HG03521 (cell line): Measurements from ENCODE around the gene PARP4.
"Not testable (repeated sequence)": the region's sequence is repeated elsewhere in the genome, so short reads cannot be mapped to it uniquely, and the experiment has no call there.

ENCODE experiments used
- ATAC-seq: cut with Tn5 transposase; IDR thresholded peaks from one replicate; pipeline ENCODE4 v1.9.1; 2021; ENCODE audit warnings: mild to moderate bottlenecking, moderate library complexity; ENCODE audit not compliant: unreplicated experiment

PARP4 gene

DNA sequence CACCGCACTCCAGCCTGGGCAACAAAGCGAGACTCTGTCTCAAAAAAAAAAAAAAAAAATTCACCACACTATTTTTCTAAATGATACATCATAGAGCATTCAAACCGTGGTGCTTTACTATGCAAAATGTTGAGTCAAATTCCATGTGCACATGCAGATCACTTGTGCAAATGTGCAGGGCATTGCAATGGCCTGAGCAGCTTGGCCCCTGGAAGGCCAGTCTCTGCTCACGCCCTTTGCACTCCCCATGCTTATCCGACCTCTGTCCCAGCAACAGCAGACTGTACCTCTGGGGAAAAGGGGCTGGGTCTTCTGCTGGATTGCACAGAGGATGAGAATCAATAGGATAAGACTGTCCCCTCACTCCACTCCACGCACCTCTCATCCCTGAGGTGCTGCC is 58.5 kb downstream of the PARP4 start:
- ATAC-seq = no peak

DNA sequence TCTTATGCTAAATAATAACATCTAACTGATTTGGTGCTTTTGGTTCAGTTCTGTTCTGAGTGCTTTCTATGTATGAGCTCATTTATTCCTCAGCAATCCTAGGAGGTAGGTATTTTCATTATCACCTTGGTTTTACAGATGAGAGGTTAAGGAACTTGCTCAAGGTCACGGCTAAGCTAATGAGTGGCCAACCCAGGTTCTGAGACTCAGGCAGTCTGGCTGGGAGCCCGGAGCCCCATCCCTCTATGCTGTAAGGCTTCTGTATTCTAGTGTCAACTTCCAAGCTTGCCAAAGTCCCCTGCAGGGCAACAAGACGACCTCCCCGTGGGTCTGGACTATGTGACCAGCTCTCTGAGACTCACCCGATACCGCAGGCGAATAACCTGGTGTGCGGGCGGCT is 60.5 kb downstream of the PARP4 start:
- no peak for ATAC-seq

DNA sequence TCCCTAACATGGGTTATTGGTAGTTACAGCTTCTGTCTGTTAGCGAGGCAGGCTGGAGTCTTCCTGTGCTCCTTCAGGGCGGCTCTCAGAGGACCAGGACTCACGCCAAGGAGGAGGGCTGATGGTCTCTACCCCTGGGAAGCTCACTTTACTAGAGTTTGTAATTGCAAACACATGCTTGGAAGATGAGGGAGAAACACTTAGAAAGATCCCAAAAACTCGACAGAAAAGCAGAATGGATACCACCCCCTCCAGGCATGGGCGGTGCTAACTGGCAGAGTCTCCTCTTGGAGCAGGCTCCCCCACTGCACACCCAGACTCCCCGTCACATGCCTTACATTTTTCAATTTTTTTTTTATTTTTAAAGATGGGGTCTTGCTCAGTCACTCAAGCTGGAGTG is 62.0 kb downstream of the PARP4 start:
- no peak for ATAC-seq

DNA sequence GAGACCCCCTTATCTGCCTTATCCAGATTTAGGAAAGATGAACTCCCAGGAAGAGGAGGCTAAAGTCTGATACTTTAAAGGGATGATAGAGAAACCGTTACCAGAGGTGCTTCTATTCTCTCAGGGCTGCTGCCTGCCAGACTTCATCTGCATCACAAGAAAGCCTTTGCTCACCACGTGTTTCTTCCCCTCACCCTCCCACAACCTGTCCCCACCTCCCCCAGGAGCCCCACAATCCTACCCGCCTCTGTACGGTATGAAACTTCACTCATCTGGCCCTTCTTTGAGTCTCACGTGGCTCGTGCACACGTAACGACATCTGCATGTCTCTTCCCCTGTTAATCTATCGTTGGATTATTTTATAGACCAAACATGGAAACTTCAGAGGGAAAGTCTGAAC is 67.7 kb downstream of the PARP4 start:
- not testable (repeated sequence) for ATAC-seq

DNA sequence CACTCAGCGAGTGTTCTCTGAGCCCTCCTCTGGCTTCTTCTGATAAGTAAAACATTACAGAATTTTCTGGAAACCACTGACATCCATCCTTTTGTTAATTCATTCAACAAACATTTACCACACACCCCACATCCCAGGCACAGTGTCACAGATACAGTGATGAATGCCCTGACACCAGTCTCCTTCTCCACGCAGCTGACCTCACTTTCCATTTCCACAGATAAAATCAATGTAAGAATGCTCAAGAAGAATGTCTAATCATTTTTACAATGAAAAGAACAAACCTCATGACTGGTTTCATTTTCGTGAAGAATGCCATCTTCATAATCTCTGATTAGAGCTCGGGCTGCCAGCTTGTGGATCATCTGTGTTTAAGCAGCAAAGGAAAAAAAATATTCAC is 69.2 kb downstream of the PARP4 start:
- ATAC-seq = no peak

DNA sequence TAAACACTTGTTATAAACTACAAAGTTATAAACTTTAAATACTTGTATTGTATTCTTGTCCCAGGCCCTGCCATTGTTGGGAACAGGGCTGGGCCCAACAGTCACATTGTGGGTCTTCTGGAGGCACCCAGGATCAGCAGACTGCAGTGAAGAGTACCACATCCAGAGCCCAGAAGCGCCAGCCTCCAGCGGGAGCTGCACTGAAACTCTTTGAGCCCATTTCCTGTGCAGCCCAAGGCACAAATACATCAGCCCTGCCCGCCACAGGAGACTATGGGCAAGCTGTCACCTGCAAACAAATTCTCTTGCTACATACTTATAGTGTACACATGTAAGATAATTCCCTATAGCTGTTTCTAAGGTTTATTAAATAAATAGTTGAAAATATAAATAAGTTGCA is 86.5 kb downstream of the PARP4 start:
- ATAC-seq = not testable (repeated sequence)

DNA sequence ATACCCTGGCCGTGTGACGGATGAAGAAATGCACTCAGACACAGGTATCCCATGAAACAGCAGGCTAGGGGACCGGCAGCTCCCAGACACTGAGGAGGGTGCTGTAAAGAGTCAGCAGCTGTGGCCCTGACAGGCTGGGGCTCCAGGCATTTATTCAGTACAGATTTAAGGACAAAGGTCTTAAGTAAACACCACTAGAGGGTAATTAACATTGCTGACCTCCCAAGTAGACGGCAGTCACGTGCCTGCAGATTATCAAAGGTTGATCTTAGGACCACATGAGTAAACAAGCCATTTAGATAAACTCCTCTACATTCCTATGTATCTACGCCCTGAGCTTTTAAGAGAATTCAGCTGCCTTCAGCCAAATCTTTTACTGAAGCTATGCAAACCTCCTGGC is 92.9 kb downstream of the PARP4 start:
- ATAC-seq = not testable (repeated sequence)

DNA sequence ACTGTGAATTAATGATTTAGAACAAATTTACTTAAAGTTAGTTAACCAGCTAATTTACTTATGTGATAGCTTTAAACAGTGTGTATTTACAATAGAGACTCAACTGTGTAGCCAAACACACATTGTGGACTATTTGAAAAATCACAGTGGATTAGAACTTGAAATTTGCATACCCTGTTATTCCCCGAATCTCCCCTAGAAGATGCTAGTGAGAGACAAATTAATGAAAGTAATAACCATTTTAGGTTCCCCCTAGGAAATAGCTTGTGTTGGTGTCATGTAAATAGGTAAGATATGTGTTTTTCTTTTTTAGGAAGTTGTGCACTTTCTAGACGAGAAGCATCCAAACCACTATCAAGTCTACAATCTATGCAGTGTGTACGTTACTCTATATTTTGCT is 104.7 kb downstream of the PARP4 start:
- ATAC-seq = no peak

DNA sequence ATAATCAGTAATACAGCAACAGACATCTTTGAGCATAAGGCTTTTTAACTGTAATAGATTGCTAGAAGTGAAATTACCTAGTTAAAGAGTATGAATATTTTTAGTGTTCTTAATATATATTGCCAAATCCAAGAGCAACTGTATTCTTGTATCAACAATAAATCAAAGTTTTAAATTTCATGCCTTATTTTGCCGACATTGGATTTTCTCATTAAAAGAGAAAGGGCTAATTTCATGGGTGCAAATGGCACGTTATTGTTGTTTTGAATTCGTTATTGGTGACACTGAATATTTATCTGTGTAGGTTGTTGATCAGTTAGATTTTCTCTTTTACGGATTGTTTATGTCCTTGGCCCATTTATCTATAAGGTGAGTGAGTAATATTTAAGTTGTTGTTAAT is 106.1 kb downstream of the PARP4 start:
- ATAC-seq = no peak

DNA sequence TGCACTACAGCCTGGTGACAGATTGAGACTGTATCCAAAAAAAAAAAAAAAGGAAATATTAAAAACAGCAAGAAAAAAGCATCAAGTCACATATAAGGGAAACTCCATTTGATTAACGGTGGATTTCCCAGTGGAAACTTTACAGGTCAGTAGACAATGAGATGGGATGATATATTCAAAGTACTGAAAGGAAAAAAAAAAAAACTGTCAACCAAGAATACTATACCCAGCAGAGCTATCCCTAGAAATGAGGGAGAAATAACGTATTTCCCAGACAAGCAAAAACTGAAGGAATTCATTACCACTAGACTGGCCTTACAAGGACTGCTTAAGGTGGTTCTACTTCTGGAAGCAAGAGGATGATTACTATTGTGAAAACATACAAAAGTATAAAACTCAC is 115.8 kb downstream of the PARP4 start:
- no peak for ATAC-seq

DNA sequence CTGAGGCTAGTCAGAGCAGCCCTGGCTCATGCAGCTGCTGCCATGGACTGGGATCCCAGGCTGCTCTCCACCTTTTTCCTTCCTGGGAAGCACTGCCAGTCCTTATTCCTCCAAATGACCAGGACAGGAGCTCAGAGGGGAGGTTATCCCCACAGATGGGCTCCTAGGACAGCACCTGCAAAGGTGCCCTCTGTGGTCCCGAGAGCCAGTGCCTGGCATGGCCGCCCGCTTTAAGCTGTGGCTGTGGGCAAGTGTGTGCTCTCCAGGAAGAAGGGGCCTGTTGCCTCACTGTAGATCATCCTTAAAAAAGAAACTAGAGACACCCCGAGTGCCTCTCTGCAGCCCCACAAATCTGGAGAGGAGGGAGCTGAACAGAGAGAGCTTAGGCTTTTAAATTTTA is 119.6 kb downstream of the PARP4 start:
- ATAC-seq = no peak

DNA sequence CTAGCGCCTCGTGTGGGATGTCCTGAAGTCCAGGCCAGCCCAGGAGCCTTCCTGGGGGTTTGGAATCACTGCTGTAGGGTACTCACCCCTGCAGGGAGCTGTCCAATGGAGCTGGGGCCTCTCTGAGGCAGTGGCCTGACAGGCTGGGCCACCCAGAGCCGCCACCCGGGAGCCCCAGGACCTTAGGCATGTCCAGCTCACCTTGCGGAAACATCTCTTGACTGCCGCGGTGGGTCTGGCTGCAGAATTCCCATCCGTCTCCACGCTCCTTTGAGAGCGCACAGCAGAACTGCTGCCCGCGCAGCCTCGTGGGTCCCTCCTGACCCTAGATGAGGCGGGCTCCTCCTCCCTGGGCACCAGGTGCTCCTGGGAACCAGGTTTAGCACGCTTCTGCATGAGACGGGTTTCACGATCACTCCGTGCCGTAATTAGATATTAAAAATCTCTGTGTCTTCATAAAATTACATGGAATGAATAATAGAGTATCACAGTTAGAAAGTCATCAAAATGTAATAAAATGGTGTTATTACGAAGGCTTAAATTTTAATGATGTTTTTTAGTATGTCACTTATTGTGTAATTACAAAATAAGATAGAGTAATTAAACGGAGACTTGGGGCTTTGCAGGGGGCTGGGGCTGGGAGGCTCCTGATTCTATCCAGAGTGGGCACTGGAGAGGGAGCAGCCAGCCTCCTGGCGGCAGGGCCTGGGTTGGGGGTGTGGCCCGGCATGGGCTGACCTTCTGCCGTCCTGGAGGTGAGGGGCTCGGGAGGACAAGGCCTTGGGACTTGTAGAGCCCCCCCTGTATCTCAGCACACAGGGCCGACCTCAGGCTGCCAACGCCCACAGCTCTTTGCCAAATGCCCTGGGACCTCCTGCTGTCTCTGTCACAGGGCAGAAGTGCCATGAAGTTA is 120.6 kb downstream of the PARP4 start:
- ATAC-seq = not testable (repeated sequence)

DNA sequence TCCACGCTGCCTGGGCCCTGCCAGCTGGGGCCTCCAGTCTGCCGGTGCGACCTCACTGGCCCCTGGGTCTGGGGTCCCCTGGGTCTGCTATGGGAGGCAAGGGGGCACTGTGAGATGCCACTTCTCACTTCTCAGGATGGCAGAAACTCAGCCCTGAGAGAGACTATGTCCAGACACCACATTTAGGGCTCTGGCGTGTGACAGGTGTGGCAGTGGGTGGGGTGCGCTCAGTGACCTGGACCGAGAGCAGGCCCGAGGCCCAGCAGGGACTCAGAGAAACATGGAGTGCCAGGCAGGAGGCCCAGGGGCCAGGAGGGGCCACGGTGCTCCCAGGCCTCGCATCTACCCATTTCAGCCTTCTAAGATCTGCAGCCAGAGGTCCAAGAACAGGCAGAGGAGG is 121.8 kb downstream of the PARP4 start:
- not testable (repeated sequence) for ATAC-seq

DNA sequence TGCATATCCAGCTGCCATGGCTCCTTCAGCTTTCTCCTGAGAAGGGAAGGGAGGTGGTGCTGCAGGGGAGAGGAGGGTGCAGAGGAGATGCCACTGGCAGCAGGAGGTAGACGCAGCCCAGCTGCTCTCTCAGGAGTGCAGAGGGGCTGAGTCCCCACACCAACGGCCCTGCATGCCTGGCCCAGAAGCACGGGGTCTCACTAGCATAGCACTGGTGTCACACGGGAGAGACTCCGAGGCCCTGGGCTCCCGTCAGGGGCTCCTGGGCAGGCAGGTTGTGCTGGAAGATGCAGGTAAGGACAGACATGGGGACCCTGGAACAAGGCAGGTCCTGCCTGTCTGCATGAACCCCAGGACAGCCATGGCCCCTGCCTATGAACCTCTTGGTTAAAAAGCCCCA is 123.1 kb downstream of the PARP4 start:
- no peak for ATAC-seq

DNA sequence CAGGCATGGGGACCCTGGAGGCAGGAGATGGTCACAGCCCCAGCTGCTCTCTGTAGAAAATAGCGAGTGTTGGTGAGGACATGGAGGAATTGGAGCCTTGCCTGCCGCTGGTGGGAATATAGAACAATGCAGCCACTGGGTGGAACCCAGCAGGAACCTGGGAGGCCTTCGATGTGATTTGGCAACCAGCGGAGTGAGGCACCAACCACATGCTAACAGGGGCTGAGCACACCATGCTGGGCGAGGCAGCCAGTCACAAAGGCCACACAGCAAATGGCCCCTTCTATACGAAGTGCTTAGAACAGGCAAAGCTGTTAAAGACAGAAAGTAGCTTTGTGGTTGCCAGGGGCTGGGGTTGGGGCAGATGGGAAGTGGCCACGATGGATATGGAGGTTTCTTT is 123.8 kb downstream of the PARP4 start:
- not testable (repeated sequence) for ATAC-seq

DNA sequence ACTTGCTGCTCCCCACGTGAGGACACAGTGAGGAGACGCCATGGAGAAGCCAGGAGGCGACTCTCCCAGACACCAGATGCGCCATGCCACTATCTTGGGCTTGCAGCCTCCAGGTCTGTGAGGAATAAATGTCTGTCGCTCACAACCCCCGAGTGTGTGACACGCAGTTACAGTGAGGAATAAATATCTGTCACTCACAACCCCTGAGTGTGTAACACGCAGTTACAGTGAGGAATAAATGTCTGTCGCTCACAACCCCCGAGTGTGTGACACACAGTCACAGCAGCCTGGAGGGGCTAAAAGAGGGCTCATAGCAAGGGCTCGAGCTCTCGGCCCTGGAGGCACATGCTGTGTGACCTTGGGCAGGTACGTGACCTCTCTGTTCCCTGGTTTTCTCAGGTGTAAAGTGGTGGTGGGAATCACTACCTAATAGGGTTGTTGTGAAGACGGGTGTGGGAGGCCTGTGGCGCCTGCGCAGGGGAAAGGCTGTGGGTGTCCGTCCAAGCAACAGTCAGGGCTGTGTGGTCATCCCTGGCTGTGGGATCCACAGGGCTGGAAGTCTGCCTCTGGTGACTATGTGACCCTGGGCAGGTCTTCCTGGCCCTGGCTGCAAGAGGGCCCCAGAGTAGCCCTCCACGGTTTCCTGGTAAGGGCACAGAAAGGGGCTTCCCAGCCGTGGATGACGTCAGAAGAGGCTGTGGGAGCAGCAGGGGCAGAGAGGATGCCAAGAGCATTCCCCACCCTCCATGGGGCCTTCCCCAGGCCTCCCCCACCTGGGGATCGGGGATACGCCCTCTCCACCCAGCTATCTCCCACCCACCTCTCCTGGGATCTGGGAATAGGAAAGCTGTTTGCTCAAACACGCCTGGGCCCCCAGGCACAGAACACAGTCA is 125.5 kb downstream of the PARP4 start:
- no peak for ATAC-seq

DNA sequence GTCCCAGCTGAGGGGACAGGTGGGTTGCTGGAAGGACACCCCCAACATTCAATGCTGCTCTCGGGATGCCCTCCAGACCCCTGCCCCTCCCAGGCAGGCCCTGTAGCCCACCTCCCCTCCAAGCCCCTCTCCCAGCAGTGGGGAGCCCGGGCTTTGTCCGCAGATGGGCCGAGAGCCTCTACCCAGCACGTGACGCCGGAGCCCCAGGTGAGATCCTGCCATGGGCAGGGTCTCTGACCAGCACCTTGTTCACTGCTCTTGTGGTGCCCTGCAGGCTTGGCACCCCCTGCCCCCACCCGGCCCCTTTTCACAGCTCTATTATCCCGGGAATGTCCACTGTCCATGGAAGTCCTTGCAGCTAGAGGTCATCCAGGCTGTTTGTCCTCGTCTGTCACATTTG is 126.7 kb downstream of the PARP4 start:
- ATAC-seq = no peak

DNA sequence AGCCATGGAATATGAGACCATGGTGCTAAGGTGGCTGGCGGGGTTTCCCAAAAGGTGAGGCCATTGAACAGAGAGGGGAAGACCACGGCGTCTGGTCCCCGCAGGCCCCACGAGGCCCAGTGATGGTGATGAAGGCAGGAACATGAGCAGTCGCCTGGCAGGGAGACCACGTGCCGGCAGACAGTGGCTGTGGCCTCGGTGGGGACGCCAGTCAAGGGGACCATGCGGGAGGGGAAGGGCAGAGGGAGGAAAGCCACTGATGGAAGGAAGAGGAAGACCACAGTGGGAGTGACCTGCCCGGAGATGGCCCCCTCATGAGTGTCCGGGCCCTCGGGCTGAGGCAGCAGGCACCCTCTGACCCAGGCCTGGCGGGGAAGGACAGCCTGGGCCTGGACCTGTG is 127.6 kb downstream of the PARP4 start:
- not testable (repeated sequence) for ATAC-seq

DNA sequence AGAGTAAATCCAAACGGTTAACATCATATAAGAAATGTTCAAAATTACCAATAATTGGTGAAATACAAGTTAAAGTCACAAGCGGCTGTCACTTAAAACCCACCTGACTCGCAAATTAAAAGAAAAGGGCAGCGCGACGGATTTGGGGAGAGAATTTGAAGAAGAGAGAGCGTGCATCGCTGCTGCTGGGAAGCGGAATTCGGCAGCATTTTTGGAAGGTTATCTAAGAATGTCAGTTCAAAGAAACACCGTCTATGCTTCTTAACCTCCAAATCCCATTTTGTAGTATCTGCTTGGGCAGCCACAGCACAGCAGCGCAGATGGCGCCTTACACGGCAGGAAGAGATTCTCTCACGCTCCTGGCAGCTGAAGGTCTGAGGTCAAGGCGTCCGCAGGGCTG is 128.5 kb downstream of the PARP4 start:
- ATAC-seq = not testable (repeated sequence)

DNA sequence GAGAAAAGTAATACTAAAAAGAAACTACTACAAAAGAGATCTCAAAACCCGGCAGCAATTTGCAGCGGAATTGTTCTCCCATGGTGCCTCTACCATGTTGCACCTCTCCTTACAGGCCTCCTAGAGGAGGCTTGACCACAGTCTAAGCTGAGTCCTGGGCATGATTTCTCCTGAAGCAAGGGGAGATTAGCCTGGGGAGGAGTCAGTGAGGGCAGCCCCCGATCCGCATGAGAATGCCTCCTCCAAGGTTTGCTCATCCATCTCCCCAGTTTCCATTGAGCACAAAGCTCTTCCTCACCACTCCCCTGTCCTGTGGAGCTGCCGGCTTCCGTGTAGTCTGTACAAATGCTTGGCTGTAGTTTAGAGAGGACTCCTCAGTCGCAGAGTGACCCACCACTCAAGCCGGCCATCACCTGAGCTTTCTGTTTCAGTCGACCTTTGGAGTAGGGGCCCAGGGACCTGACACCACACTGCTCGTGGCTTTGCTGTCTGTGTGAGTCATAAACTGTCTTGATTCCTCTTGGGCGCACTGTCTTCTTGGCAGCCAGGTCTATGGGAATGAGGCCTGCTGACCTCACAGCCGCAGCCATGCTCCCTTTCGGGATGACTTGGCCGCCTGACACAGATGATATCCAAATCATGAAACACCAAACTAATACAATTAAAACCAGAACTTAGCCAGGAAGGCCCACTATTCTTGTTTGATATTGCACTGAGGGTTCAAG is 130.9 kb downstream of the PARP4 start:
- ATAC-seq = no peak

DNA sequence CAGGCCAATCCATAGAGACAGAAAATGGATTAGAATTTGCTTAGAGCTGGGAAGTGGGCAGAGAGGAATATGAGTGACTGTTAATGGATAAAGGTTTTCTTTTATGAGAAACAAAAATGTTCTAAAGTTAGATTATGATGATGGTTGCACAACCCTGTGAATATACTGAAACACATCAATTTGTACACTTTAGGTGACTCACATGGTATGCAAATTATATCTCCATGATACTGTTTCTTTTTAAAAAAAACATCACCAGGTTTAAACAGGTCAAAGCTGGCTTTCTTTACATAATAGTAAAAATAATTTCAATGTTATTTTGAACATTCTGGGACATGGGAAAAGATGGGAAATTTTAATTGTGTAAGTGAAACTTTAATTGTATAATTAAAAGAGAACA is 131.7 kb downstream of the PARP4 start:
- ATAC-seq = not testable (repeated sequence)
